ENCODE measurements around the gene SCAI. TPM values are rescaled to one million over a fixed set of nuclear protein-coding genes. Genes with fewer than 3 reads are reported as not detected.
"Not testable (repeated sequence)": the region's sequence is repeated elsewhere in the genome, so short reads cannot be mapped to it uniquely, and the experiment has no call there.

Gene SCAI
- total RNA-seq, 2 experiments from 2014 or later = 21.5 to 25.0 TPM

- Histone ChIP-seq H3K4me2 (ENCODE audit: low read length) (no peak overlapping the region), H3K4me1 (ENCODE audit: insufficient read depth, low read length, poor library complexity, severe bottlenecking) (peaks cover 47% of the 10 kb centered on the region), H4K20me1 (ENCODE audit: insufficient read depth, low read length) (no peaks in the 10 kb centered on the region), H3K9me3 (ENCODE audit: low read length) (no peaks in the 10 kb centered on the region), H3K36me3 (ENCODE audit: insufficient read depth, low read length) (peaks cover 28% of the 10 kb centered on the region), H2AFZ (ENCODE audit: low read length) (no peak overlapping the region), H3K79me2 (ENCODE audit: insufficient read depth, low read depth, low read length) (peaks cover 35% of the 10 kb centered on the region; the same call in 1 of the 2 replicates), H3K4me3 (ENCODE audit: low read depth, low read length, poor library complexity, severe bottlenecking) (no peak overlapping the region), H3K27ac (ENCODE audit: low read depth, low read length, poor library complexity, severe bottlenecking) (peak overlapping the region; percentile 91), H3K9me2 (ENCODE audit: insufficient read depth, low read length) (no peaks in the 10 kb centered on the region)
- POLR2A ChIA-PET = no interaction called here
- BruUV-seq (replicated peaks) = no TSS peak
- intact Hi-C loops (cut with micrococcal nuclease; ENCODE audit: unreplicated experiment) = loop anchor here (2.0 kb wide), 1 partner anchor 179 kb away; the partner anchor contains the start of gene GOLGA1
- DNase-seq (ENCODE audit: low spot score) = peak; percentile 47
- CTCF ChIA-PET (ENCODE audit: unreplicated experiment) = no interaction called here
- TF ChIP-seq CTCF (conservative IDR thresholded peaks at IDR 0.05; ENCODE audit: low read length) (peak; percentile 61), EZH2phosphoT487 (IDR thresholded peaks at IDR 0.05; ENCODE audit: borderline replicate concordance, low read depth, low read length) (no peak)
Measured at GRCh38 chr9:125119643-125120286, 23.6 kb downstream of the SCAI start.

- H3K4me2 ChIP-seq (ENCODE audit: low read length); BruUV-seq (replicated peaks); H3K27ac ChIP-seq (ENCODE audit: low read depth, low read length, poor library complexity, severe bottlenecking); DNase-seq (ENCODE audit: low spot score); H2AFZ ChIP-seq (ENCODE audit: low read length); POLR2A ChIA-PET; H3K9me3 ChIP-seq (ENCODE audit: low read length); H3K9me2 ChIP-seq (ENCODE audit: insufficient read depth, low read length); H4K20me1 ChIP-seq (ENCODE audit: insufficient read depth, low read length); H3K4me3 ChIP-seq (ENCODE audit: low read depth, low read length, poor library complexity, severe bottlenecking); intact Hi-C loops (cut with micrococcal nuclease; ENCODE audit: unreplicated experiment): not testable (repeated sequence)
- CTCF ChIA-PET (ENCODE audit: unreplicated experiment) = interaction anchor here (0.5 kb wide), 1 partner anchor 11 kb away, joined by 3 read pairs; no protein-coding TSS in a partner anchor
- peaks cover 30% of the 10 kb centered on the region; the same call in 1 of the 2 replicates for H3K79me2 ChIP-seq (ENCODE audit: insufficient read depth, low read depth, low read length)
- H3K4me1 ChIP-seq (ENCODE audit: insufficient read depth, low read length, poor library complexity, severe bottlenecking) = peaks cover 47% of the 10 kb centered on the region
- peaks cover 35% of the 10 kb centered on the region for H3K36me3 ChIP-seq (ENCODE audit: insufficient read depth, low read length)
Measured at GRCh38 chr9:125118696-125119095, 24.6 kb downstream of the SCAI start.

- H3K4me2 ChIP-seq (ENCODE audit: low read length); H3K4me3 ChIP-seq (ENCODE audit: low read depth, low read length, poor library complexity, severe bottlenecking); BruUV-seq (replicated peaks); intact Hi-C loops (cut with micrococcal nuclease; ENCODE audit: unreplicated experiment); H4K20me1 ChIP-seq (ENCODE audit: insufficient read depth, low read length); H3K9me2 ChIP-seq (ENCODE audit: insufficient read depth, low read length); CTCF ChIA-PET (ENCODE audit: unreplicated experiment); H3K27ac ChIP-seq (ENCODE audit: low read depth, low read length, poor library complexity, severe bottlenecking); H2AFZ ChIP-seq (ENCODE audit: low read length); DNase-seq (ENCODE audit: low spot score): not testable (repeated sequence)
- Histone ChIP-seq H3K4me1 (ENCODE audit: insufficient read depth, low read length, poor library complexity, severe bottlenecking) (peaks cover 10% of the 10 kb centered on the region), H3K36me3 (ENCODE audit: insufficient read depth, low read length) (peaks cover 56% of the 10 kb centered on the region), H3K79me2 (ENCODE audit: insufficient read depth, low read depth, low read length) (peaks cover 16% of the 10 kb centered on the region; the same call in 1 of the 2 replicates), H3K9me3 (ENCODE audit: low read length) (peaks cover 24% of the 10 kb centered on the region)
- POLR2A ChIA-PET = interaction anchor here (0.7 to 1.1 kb wide), 4 partner anchors 9 to 440 kb away, joined by 3 to 5 read pairs (median 4); no protein-coding TSS in a partner anchor
Measured at GRCh38 chr9:125114503-125114902, 28.8 kb downstream of the SCAI start.

All from OCI-LY7 (cell line).